Mesenteric fat pad (tissue), 1 donor: ENCODE data around the gene C6orf89. TPM values are rescaled to one million over a fixed set of nuclear protein-coding genes. Genes with fewer than 3 reads are reported as not detected.

Experiments
- DNase-seq: peaks from one replicate; pipeline ENCODE4 v3.0.0-alpha.2; 2020; ENCODE audit warnings: low spot score
- total RNA-seq: library from RNA; stranded (reverse); fragmentation: NEBNext Ultra II Directional; extraction: Animal tissue kit (Norgen Biotek cat#: 25700); gene quantifications from one replicate; pipeline ENCODE4 v1.2.1, GENCODE V29; 2021
- donor health status: DM: yes; HTN: yes; CAD: no.

Gene C6orf89
- total RNA-seq, 1 donor from 2014 or later, result 61.6 TPM

DNA sequence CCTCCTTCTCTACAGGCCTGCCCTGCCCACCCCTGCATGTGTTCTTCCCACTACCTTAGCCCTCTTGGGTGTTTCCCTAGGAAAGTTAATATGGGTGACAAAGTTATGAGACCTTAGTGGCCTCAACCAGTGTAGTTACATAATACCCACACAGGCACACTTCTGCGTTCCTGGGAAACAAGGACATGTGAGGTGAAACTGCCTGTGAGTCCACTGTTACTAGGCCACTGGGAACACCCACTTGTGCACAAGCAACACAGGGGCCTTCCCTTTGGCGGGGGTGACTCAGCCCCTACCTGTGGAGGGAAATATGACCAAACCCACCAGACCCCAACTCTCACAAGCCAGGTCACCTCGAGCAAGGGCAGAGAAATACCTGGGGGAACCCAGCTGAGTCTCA is 81.5 kb downstream of the C6orf89 start:
- peak; percentile 43 for DNase-seq

DNA sequence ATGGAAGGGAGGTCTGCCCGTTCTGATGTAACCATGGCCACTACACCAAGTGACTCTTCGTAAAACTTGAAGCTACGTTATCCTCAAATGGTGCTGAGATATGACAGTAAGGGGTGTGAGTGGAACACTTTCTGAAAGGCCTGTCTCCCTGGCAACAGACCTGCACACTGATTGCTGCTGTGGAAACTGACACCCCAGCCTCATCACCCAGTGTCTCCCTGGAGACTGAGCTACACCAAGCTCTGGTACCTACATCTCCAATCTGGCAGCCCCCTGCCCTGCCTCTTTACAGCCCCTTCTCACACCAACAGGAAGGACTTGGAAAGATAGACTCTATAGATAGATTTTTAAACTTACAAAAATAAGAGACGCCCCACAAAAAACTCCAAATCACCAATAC is 82.0 kb downstream of the C6orf89 start:
- no peak for DNase-seq

DNA sequence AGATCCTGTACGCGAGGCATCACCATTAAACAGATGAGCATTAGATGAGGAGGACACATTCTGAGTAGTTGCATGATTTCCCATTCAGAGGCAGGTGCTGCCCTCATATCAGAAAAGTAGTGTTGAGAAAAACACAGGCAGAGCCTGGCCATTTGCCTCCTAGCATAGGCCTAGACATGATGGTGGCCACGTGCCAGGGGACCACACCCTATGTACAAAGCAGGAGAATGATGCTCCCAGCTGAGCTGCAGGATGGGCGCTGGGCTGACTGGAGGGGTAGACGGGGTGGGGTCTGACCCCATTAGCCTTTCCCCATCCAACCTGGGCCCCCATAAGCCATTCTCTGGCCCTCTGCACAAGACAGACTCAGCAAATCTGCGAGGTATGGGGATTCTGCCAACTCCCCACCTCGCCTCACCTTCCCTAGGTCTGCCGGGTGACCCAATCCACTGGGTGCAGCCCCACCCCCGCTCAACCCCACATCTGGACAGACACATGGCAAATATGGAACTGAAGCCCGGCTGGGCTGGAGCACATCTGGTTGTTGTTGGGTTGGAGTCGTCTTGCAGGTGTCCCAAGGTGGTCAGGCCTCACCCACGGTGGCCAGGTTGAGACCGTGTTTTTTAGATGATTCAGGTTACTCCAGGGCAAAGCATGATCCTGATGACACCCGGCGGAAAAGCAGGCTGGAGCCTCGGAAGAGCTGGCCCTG is 82.7 kb downstream of the C6orf89 start:
- no peak for DNase-seq

DNA sequence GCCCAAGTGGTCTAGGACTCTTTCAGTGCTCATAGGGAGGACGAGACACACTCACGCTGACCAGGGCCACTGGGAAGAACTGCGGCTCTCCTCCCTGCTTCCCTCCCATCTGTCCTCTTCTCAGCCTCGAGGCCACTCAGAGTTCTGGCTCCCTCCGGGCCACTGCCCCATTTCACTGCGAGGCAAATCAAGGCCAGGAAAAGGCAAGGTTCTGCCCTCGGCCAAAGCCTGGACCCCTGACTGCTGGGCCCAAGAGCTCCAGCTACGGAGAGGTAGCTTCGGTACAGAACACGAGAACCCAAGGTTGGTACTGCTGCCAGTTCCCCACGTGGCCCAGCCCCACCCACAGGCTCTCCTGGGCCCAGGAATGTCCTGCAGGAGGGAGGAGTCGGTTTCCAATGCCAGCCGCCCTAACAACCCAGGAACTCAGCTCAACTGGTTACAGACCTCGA is 83.5 kb downstream of the C6orf89 start:
- DNase-seq, result no peak

DNA sequence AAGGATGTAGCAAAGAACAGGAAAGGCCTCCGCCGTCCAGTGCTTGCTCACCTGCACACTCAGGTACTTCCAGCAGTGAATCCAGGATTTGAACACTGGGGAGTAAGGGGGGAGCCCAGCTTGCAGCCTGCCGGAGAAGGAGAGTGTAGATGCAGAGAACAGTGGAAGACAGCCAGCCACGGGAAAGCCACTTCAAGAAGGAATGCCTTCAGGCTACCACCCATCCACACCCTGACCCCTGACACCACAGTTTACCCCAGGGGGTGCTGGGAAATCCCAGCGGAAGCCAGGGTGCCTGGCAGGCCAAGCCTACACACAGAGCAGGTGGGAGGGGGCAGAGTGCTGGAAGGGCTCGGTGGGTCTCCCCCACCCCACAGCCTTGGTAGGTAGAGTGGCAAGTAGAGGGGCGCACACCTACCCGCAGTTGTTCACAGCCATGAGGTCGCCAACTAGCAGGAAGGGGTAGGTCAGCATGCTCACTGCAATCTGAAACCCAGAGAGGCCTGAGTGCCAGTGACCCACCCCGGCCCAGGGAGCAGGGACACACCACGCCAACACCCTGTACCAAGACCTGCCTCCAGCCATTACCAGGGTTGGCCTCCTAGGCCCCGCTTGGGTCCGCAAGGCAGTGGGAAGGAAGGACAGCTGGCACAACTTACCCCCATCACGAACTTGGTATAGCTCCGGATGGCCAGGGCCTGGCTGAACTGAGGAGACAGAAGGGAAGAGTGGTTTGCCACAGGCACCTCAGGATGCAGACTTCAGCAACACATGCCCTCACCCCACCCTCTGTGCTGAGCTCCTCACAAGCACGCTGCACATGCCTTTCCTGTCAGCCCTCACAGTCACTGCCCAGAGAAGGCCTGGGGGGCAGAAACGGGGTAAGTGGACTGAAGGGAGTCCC is 84.5 kb downstream of the C6orf89 start:
- no peak for DNase-seq

DNA sequence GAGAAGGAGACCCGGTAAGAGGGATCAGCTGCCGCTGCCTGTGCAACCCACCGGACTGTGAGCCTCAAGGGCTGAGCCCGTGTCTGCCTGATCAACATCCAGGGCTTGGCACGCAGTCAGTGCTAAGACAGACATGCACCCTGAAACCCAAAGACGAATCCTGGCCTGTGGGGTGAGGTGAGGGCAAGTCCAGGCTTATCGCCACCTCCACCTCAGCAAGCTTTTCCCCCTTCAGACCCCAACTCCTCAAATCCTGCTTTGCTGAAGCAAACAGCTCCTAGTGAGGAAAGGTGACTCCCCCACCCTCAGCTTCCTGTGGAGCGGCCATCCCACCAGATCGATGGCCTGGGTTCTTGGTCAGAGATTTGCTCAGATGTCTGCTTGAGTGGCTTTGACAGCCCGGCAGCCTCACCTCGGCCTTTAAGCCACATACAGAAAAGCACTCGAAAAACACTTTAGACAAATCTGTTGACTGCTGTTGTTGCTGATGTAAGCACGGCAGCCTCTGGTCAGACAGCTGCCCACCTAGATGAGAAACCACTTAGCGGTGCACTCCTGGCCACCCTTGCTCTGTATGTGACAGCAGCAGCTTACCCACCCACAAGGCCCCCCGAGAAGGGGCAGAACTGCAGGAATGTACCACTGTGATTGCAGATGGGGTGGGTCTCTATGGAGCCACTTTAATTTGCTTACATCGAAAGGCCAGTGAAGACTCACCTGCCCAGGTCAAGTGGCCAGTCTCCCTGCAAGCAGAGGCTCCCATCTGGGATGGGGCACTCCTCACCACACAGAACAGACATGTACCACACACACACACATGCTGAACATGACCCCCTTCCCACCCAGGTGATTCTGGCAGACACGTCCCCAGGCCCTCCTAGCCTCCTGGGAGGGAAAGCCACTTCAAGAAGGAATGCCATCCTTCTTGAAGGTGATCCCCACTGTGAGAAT is 85.4 kb downstream of the C6orf89 start:
- DNase-seq, result no peak

DNA sequence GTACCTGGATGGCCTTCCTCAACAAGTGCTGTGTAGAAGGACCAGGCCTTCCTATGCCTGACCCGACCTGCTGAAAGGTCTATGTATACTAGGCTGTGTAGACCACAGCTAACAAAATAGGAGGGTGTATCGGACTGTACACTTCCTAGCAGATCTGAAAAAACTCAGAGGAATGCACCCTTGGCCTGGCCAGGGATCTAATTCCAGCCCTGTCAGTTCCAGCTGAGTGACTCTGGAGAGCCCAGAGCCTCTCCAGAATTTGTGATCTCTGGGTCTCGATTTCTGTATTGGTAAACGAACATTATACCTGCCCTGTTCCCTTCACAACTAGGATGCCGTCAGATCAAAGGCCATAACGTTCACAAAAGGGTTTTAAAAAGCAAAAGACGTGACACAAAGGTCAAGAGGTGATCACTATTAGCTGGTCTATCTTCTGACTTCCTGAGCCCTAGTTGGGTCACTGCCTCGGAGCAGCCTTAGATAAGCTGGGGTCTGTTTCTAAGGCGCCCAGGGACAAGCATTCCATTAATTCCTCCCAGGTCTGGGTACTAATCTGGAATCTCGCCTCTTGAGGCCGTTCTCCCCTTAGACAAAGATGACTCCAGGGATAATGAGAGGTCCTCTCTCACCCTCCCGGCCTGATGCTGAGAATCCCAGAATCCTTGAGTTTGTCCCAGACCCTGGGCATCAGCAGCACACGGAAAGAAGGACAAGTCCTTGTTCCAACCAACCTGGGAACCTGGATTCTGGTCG is 86.3 kb downstream of the C6orf89 start:
- DNase-seq, result no peak

DNA sequence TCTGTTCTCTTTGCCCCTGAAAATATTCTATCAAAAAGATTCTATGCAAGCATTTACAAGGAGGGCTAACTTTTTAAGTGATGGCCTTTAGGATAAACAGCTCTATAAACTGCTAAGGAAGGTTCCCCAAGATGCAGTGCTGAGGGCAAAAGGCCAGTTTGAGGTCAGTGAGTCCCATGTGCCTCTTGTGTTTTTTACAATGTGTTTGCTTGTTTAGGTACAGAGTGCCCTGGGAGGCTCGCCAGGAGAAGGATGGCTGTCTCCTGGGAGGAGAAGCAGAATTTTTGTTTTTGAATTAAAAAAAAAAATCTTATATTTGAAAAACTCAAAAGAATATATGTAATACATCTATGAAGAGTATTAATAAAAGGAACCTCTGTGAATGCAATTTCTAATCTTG is 87.4 kb downstream of the C6orf89 start:
- DNase-seq, result no peak

DNA sequence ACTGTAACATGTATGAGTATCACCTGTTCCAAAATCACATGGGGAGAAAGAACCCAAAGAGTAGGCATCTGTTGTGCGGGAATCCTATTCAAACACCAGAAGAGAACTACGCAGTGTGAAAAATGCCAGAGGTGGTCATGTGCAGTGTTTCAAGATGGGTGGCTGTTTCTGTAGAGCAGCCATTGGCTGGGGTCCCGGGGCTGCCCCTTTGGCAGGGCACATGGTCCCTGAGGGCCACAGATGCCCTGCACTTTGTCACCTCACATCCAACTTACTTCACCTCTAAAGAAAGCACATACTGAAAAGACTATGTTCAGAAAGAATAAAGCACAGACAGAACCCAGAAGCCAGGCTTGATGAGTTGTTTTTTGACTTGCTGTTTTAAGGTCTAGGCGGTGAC is 87.9 kb downstream of the C6orf89 start:
- no peak for DNase-seq

DNA sequence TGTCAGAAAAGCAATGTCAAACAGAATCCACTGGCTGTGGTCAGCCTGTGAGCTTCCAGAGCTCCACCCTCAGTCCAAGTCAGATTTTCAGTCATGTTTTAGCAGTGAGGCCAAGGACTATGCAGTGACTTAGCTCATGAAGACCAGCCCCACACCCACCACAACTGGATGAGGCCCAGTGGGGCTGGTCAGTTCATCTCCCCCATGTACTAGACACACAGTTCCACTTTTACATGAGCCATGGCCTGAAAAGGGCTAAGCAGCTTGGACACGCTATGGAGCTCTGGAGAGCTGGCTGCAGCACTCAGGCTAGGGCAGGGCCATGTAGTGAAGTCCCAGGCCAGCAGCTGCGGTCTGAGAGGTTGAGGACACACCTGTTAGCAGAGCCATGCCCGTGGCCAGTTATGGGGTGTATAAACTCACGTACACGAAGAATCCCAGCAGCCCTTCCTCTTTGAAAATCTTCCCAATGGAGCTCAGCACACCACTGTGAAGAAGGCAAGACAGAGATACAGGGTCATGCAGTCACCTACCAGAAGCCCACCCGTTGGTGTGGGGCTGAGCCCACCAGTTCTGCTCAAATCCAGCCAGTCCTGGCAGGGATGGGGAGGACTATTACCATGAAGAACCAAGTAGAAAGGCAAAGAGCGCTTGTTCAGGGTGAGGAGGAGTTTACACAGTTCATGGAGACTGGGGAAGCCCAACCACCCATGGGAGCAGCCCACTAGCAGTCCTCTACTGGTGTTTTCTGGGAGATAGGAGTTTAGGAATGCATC is 89.7 kb downstream of the C6orf89 start:
- no peak for DNase-seq

DNA sequence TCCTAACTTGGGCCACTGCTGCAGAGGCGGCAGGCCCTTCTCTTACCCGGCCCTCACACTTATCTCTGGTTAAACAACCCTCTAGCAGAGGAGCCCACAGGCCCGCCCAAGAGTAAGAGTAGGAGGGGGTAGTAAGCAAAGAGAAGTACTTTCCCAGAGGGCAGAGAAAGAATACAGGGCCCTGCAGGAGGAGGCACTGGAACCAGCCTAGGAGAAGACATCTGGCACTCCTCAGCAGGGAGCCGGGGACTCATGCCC is 90.2 kb downstream of the C6orf89 start:
- DNase-seq, result no peak

DNA sequence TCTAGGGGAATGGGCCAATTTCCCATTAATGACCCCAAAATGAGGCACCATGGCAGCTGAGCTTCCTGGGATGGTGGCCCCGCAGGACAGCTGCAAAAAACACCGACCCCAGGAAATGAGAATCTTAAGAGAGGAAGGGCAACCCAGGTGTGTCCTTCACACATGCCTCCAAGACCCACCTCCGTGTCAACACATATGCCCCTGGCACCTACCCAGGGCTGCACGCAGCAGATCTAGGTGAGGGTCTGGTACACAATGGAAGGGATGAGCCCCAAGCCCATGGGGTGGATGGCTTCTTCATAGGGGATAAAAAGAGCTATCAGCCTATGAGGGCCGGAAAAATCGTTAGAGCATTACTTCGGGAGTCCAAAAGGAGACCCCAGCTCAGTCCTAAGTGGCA is 90.8 kb downstream of the C6orf89 start:
- no peak for DNase-seq

DNA sequence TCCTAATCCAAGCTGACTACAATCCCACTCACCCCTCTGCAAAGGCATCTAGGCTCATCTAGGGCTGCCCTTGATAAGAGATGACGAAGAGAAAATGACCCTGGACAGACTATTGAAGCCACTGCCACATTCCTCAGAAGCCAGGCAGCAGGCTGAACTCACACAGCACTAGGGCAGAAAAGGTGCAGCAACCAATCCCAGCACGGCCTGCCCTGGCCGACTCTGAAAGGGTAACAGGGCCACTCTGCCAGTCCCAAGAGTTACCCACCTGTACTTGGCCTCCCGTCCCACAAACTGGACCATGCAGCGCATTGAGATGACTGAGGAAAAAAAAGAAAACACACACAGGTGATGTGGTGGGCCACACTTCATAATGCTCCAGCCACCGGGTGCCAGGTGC is 91.2 kb downstream of the C6orf89 start:
- no peak for DNase-seq

DNA sequence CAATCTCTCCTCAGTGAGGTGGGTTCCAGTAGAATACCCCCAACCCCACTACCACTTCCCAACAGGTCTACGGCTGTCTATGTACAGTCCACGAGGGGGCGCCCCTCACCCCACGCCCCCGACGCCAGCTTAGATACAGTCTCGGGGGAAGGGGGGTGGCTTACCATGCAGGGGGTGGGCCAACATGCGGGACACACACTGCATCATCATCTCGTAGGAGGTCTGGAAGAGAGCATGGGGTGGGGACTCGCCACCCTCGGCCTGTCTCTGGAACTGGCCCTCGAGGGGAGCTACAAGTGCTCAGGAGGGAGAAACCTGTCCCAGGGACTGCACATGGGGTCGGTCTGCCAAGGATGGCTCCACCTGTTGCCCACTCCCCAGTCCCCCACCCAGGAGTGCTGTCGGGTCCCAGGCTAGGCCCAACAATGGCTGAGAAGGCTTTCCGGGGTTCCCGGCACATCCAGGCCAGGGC is 91.8 kb downstream of the C6orf89 start:
- no peak for DNase-seq

Other genes starting within 250 kb of the C6orf89 start
- 245 TPM for gene CDKN1A, start 207.2 kb upstream of the C6orf89 start, total RNA-seq
- gene RAB44, start 188.1 kb upstream of the C6orf89 start, total RNA-seq, result 0.35 TPM
- gene CPNE5, start 46.5 kb upstream of the C6orf89 start, total RNA-seq, result 2.8 TPM
- gene PPIL1, start 11.1 kb upstream of the C6orf89 start, total RNA-seq, result 21.2 TPM
- 22.5 TPM for gene PI16, start 68.8 kb downstream of the C6orf89 start, total RNA-seq
- gene MTCH1, start 100.2 kb downstream of the C6orf89 start, total RNA-seq, result 169 TPM
- 32.6 TPM for gene FGD2, start 119.7 kb downstream of the C6orf89 start, total RNA-seq